ENCODE results near the gene DNAH7. TPM values are rescaled to one million over a fixed set of nuclear protein-coding genes. Genes with fewer than 3 reads are reported as not detected.

The DNAH7 gene
- total and polyA plus RNA-seq, 2 of the 8 experiments (the other 6 are each of a cell fraction or from before 2014, with no cell fraction given): 0.07 to 0.08 TPM

DNA sequence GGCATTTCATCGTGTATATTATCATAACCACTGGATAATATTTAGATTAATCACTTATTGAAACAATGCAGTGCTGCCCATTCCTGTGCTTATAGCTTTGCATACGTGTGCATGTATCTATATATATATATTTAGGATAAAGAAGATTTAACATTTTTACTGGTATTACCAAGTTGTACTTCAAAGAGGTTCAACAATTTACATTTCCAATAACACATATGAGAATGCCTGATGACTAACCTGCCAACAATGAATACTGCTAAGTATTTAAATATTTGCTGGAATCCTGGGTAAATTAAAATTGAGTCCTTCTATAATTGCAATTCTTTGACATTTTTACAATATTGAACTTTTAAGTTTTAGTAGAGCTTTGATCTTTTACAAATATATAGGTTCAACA, 300.2 kb downstream of the DNAH7 start:
- H4K20me1 ChIP-seq (replicated peaks in 1 of 2; ENCODE audit: control insufficient read depth in 1 of 2, insufficient read depth in 2 of 2, low read length in 2 of 2): no peaks in the 10 kb centered on the region
- no peak overlapping the region for H4K5ac ChIP-seq (ENCODE audit: insufficient read length, low read depth, low read length)
- H3K23me2 ChIP-seq (ENCODE audit: low read depth, low read length): no peaks in the 10 kb centered on the region
- H3K27me3 ChIP-seq (replicated peaks in 1 of 4; ENCODE audit: control insufficient read depth in 3 of 4, extremely low read depth in 1 of 4, insufficient read depth in 3 of 4, low read length in 3 of 4): no peaks in the 10 kb centered on the region
- no peak overlapping the region for H3K14ac ChIP-seq (ENCODE audit: insufficient read length)
- no peak overlapping the region for H3K18ac ChIP-seq (ENCODE audit: extremely low read depth, low read length)
- no peaks in the 10 kb centered on the region for H3K79me2 ChIP-seq (ENCODE audit: control insufficient read depth in 1 of 2, insufficient read depth in 2 of 2, low read length in 2 of 2)
- no peak overlapping the region for H2BK12ac ChIP-seq (ENCODE audit: low read depth, low read length)
- FAIRE-seq (no peak), DNase-seq (ENCODE audit: low read depth in 1 of 2, low spot score in 2 of 2) (no peak)
- H3K4me1 ChIP-seq (replicated peaks in 1 of 4; ENCODE audit: control insufficient read depth in 3 of 4, insufficient read depth in 4 of 4, low read length in 3 of 4): no peaks in the 10 kb centered on the region
- no peak overlapping the region for H3K56ac ChIP-seq (replicated peaks; ENCODE audit: insufficient read length, low read depth, low read length)
- no peak overlapping the region for H2BK5ac ChIP-seq (ENCODE audit: low read depth, low read length)
- H3K4me2 ChIP-seq (ENCODE audit: insufficient read depth in 1 of 2, low read depth in 2 of 2, low read length in 2 of 2): no peak overlapping the region
- H4K8ac ChIP-seq (ENCODE audit: extremely low read depth, insufficient read depth, low read length): no peak overlapping the region
- POLR2A ChIA-PET (ENCODE audit: partially characterized antibody): no interaction called here
- no peak overlapping the region for H3K4ac ChIP-seq (replicated peaks; ENCODE audit: insufficient read length, low read depth, low read length)
- H3K9ac ChIP-seq (replicated peaks in 1 of 4; ENCODE audit: extremely low read depth in 1 of 4, low read depth in 3 of 4, low read length in 3 of 4): no peak overlapping the region
- no peak overlapping the region for H2BK15ac ChIP-seq (ENCODE audit: low read length)
- H3K4me3 ChIP-seq (ENCODE audit: extremely low read depth in 1 of 4, insufficient read depth in 2 of 4, low read depth in 3 of 4, low read length in 4 of 4): no peak overlapping the region
- no peaks in the 10 kb centered on the region for H3K9me3 ChIP-seq (ENCODE audit: insufficient read depth in 2 of 2, low read depth in 1 of 2, low read length in 1 of 2)
- H3K27ac ChIP-seq (ENCODE audit: low read depth, low read length): no peak overlapping the region
- WGBS, 2 experiments (ENCODE audit: extremely low coverage in 1 of 2, insufficient coverage in 1 of 2, insufficient read length in 1 of 2, insufficient replicate concordance in 2 of 2, low coverage in 1 of 2, low lambda C conversion rate in 2 of 2, missing lambda C conversion rate in 1 of 2): 89% methylated on average over 2 of the region's 2 CpGs; no CpG with 5 or more reads in 1 of the 2 experiments
- no peak overlapping the region for H2AK5ac ChIP-seq (ENCODE audit: low read depth, low read length)
- no peak overlapping the region for H4K91ac ChIP-seq (replicated peaks; ENCODE audit: insufficient read length, low read length)
- H3K23ac ChIP-seq (ENCODE audit: insufficient read length): no peak overlapping the region
- H2AFZ ChIP-seq (ENCODE audit: low read length): no peak overlapping the region
- CTCF ChIA-PET (ENCODE audit: partially characterized antibody): interaction anchor here (0.6 kb wide), 1 partner anchor 45 kb away, joined by 3 read pairs; no protein-coding TSS in a partner anchor
- no peaks in the 10 kb centered on the region for H3K36me3 ChIP-seq (ENCODE audit: control insufficient read depth in 2 of 4, insufficient read depth in 4 of 4, low read length in 3 of 4)
- H2BK120ac ChIP-seq (replicated peaks; ENCODE audit: low read depth, low read length): no peak overlapping the region
- no peak overlapping the region for H2BK20ac ChIP-seq (ENCODE audit: low read length)
- H3K79me1 ChIP-seq (ENCODE audit: low read depth, low read length): no peaks in the 10 kb centered on the region
- TF ChIP-seq CREB1 (IDR thresholded peaks at IDR 0.05) (no peak), HDAC2 (IDR thresholded peaks at IDR 0.05; ENCODE audit: borderline replicate concordance in 1 of 2, low read depth in 2 of 2, low read length in 2 of 2) (no peak), SIN3A (conservative IDR thresholded peaks at IDR 0.05 in 1 of 2, IDR thresholded peaks at IDR 0.05 in 1 of 2; ENCODE audit: low read depth in 1 of 2, low read length in 2 of 2) (no peak), SIRT6 (IDR thresholded peaks at IDR 0.05; ENCODE audit: low read length) (no peak), SP2 (IDR thresholded peaks at IDR 0.05; ENCODE audit: low read length) (no peak), JUND (IDR thresholded peaks at IDR 0.05; ENCODE audit: low read length) (no peak), KDM5A (IDR thresholded peaks at IDR 0.05; ENCODE audit: low read length) (no peak), SIX5 (IDR thresholded peaks at IDR 0.05; ENCODE audit: low read depth, low read length) (no peak), YY1 (IDR thresholded peaks at IDR 0.05; ENCODE audit: low read depth, low read length) (no peak), CHD1 (IDR thresholded peaks at IDR 0.05; ENCODE audit: low read depth, low read length) (no peak), EGR1 (IDR thresholded peaks at IDR 0.05; ENCODE audit: borderline replicate concordance, low read depth, low read length) (no peak)
- TF ChIP-seq, protein P1, sequence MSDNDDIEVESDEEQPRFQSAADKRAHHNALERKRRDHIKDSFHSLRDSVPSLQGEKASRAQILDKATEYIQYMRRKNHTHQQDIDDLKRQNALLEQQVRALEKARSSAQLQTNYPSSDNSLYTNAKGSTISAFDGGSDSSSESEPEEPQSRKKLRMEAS (IDR thresholded peaks at IDR 0.05): no peak
- TF ChIP-seq, protein P2, sequence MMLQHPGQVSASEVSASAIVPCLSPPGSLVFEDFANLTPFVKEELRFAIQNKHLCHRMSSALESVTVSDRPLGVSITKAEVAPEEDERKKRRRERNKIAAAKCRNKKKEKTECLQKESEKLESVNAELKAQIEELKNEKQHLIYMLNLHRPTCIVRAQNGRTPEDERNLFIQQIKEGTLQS (IDR thresholded peaks at IDR 0.05; ENCODE audit: insufficient read depth, low read depth, low read length): no peak
- TF ChIP-seq, protein P3, sequence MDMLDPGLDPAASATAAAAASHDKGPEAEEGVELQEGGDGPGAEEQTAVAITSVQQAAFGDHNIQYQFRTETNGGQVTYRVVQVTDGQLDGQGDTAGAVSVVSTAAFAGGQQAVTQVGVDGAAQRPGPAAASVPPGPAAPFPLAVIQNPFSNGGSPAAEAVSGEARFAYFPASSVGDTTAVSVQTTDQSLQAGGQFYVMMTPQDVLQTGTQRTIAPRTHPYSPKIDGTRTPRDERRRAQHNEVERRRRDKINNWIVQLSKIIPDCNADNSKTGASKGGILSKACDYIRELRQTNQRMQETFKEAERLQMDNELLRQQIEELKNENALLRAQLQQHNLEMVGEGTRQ (IDR thresholded peaks at IDR 0.05; ENCODE audit: low read length): no peak
